Ishikawa (cell line): ENCODE data around the gene CD58.

ENCODE experiments used
- CEBPB ChIP-seq: IDR thresholded peaks from 2 replicates; pipeline ENCODE4 v1.6.1; 2012
- EGR1 ChIP-seq: IDR thresholded peaks from 2 replicates; pipeline ENCODE4 v1.6.1; 2012
- TAF1 ChIP-seq: IDR thresholded peaks from 2 replicates; pipeline ENCODE4 v1.6.1; 2012; ENCODE audit warnings: low read depth, mild to moderate bottlenecking

- TF ChIP-seq CEBPB (no peak), EGR1 (no peak), TAF1 (no peak)
Observed at GRCh38 chr1:116497656-116498055, 73.2 kb downstream of the CD58 start.
